Ovary (tissue), 9 donors: Measurements from ENCODE around the gene CYB5RL. TPM values are rescaled to one million over a fixed set of nuclear protein-coding genes. Genes with fewer than 3 reads are reported as not detected.

Experiments
- DNase-seq, 5 donors: peaks; one replicate each; pipeline ENCODE4 v3.0.0-alpha.2; 2019 to 2020
- H3K27ac ChIP-seq, 2 donors: fragments of 200-600 bp; one replicate each; pipeline versions ENCODE4 v1.5.1 to v1.8.0; 2019 to 2022
- H3K27me3 ChIP-seq: fragments of 200-600 bp; one replicate; pipeline ENCODE4 v1.8.0; 2022
- H3K36me3 ChIP-seq: fragments of 200-600 bp; sonication (generic); one replicate; pipeline ENCODE4 v1.5.1; 2019
- H3K4me1 ChIP-seq: one replicate; pipeline ENCODE4 v1.8.1; 2013; ENCODE audit warnings: mild to moderate bottlenecking, moderate library complexity; ENCODE audit not compliant: insufficient read depth
- H3K4me3 ChIP-seq: fragments of 200-600 bp; sonication (generic); one replicate; pipeline ENCODE4 v1.5.1; 2017
- H3K9me3 ChIP-seq, 2 donors: fragments of 200-600 bp in 1 of 2; sonication (generic) in 1 of 2; one replicate each; pipeline versions ENCODE4 v1.5.1 to v1.8.1; 2013 to 2019; ENCODE audit warnings: mild to moderate bottlenecking in 1 of 2, moderate library complexity in 1 of 2
- CTCF ChIP-seq, 3 donors: fragments of 450-650 bp in 2 of 3; fragments of 200-600 bp in 1 of 3; IDR thresholded peaks; one replicate each; pipeline versions ENCODE4 v1.5.1 to v1.8.0; 2016 to 2022; ENCODE audit warnings: antibody characterized with exemption in 3 of 3, mild to moderate bottlenecking in 1 of 3
- EP300 ChIP-seq: sonication (generic); formaldehyde crosslinking; IDR thresholded peaks from one replicate; pipeline ENCODE4 v1.6.1; 2017; ENCODE audit warnings: antibody characterized with exemption
- POLR2A ChIP-seq: fragments of 450-650 bp; IDR thresholded peaks from one replicate; pipeline ENCODE4 v1.6.1; 2017; ENCODE audit warnings: antibody characterized with exemption, mild to moderate bottlenecking, moderate library complexity
- WGBS, 3 donors: extraction: QIAGEN DNeasy Blood & Tissue Kit in 1 of 3; methylation state at CpG; one replicate each; pipeline versions ENCODE4 v1.1.5 to v1.1.7; 2013 to 2017; 5-methylcytosine and 5-hydroxymethylcytosine counted together
- intact Hi-C, 4 donors: fragments of 100-400 bp; cut with DNase I; formaldehyde crosslinking; loops; one replicate each; pipeline versions ENCODE4 v1.11.0 to v1.15.1; 2022 to 2023
- polyA plus RNA-seq, 2 donors: library from polyadenylated mRNA; stranded (reverse); fragments of 200-250 nt in 1 of 2; fragments of 350-450 nt in 1 of 2; fragmentation: Illumina TruSeq in 1 of 2; extraction: RNeasy Lipid Tissue Mini Kit (QIAGEN cat#74804) in 1 of 2; gene quantifications; one replicate each; pipeline ENCODE4 v1.2.3, GENCODE V29; 2013 to 2014
- total RNA-seq, 7 donors: library from RNA; depleted of rRNA in 2 of 7; stranded (reverse); fragments of >200 nt in 2 of 7; fragmentation: NEBNext Ultra II Directional in 3 of 7; extraction: Animal tissue kit (Norgen Biotek cat#: 25700) in 3 of 7; gene quantifications; one replicate each; pipeline versions ENCODE4 v1.1.0 to v1.2.4, GENCODE V29; 2016 to 2023
- donor health status: DM: no; HTN: no; CAD: no; lungs with moderate emphysema.
- donor health status: DM: no; HTN: no; CAD: no.
- donor health status: Bipolar disorder and iron deficiency.
- donor health status: DM: yes; HTN: yes; CAD: no.
- donor health status: DM: no; HTN: no; CAD: no.
- donor health status: DM: yes; HTN: yes; CAD: no.

CYB5RL gene
- total and polyA plus RNA-seq, 9 donors: 2.3 to 9.6 (median 7.4) TPM

DNA sequence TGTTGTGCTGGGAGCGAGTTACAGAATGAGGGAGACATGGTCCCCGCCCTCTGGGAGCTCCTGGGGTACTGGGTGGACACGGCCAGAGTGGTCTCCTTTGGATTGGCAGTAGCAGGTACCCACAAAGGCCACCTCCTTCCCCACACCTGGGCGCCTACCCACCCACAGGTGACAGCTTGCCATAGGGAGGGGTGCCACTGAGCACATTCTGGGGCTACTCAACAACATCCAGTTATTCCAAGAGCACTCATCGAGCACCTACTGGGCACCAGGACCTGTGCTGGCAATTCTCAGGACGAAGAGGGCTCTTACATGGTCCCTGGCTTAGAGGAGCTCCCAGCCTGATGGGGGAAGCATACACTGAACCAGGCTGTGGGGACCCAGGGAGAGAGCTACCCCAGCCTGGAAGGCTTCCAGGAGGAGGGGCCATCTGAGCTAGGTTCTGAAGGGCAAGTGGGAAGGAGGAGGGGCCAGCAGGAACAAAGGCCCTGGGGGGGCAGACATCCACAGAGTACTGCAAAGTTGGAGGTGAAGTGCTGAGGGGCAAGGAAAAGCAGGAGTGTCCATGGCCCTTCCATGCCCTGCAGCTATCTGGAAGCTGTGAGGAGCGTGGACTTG is 22.1 kb upstream of the CYB5RL start:
- Histone ChIP-seq H3K27me3 (no peaks in the 10 kb centered on the region), H3K36me3 (no peaks in the 10 kb centered on the region), H3K4me3 (no peak overlapping the region), H3K4me1 (peaks cover 14% of the 10 kb centered on the region), H3K9me3 (no peaks in the 10 kb centered on the region), H3K27ac (no peak overlapping the region)
- peak in 1 of 5 donors; percentile 23 for DNase-seq
- TF ChIP-seq EP300 (no peak), CTCF (IDR thresholded peaks at IDR 0.05) (no peak), POLR2A (no peak)
- intact Hi-C loops: no loop called here
- 90 to 91% (median 91%) methylated on average over 7 of the region's 7 CpGs for WGBS, 3 donors

DNA sequence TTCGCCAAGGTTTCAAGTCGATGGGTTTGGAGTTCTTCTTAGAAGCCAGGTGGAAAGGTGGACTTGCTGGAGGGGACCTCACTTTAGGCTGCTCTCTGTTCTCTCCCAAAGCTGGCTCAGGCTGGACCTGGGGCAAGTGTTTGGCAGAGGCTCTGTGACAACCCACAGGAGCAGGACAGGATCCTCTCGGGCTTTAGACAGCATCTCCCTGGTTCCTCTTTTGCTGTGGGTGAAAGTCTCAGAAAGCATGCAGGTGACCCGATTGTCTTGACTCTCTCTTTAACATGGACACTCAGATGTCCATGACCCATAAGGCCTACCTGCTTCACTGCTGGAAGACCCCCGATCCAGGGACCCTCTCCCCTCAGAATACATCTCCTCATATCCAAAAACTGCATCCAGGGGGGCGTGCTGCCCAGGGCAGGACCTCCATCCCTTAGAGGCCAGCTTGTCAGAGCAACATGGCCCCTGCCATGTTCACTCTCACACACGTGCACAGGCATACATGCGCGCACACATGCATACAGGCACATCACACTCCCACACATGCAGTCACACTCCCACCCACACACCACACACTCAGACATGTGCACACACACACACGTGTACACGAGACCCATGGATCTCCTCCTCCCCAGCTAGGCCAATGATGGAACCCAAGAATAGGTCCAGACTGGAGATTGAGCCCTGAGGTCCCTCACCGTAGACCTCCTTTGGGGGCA is 21.4 kb upstream of the CYB5RL start:
- Histone ChIP-seq H3K4me1 (peaks cover 14% of the 10 kb centered on the region), H3K4me3 (no peak overlapping the region), H3K9me3 (no peaks in the 10 kb centered on the region), H3K27me3 (no peaks in the 10 kb centered on the region), H3K27ac (no peak overlapping the region), H3K36me3 (no peaks in the 10 kb centered on the region)
- 76 to 90% (median 80%) methylated on average over 12 of the region's 12 CpGs for WGBS, 3 donors
- intact Hi-C loops: no loop called here
- peak in 1 of 5 donors; percentile 23 for DNase-seq
- TF ChIP-seq EP300 (no peak), POLR2A (no peak), CTCF (IDR thresholded peaks at IDR 0.05) (no peak)

DNA sequence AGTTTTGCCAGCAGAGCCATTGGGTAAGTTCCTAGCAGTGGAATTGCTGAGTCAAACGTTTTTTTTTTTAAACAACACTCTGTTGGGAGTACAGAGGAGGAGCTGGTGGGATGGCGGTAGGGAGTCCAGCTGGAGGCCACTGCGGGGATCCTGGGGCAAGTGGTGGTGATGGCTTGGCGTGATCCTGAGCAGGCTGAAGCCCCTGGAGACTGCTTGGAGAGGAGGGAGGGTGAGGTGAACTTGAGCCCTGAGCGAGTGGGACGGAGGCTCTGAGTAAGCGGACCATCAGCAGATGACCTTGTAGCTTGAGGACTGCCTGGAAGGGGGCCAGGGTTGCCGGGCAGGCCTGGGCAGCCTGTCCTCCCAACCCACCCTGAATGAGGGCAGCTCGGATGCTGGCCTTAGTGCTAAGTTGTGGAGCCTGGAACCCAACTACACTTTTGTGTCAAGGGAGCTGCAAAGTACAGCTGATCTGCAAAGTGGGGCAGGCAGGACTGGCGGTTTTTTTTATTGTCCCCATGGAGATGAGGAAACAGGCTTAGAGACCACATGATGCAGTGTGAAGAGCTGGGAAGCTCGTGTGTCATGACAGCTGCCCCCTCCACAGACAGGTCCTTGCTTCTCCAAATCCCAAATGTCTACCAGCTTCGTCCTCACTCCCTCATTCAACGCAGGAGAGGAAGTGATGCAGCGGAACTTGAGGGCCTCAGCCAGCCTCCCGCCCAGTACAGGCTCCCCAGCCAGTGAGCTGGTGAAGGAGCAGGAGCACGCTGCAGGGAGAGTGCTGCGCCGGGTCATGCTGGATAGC is 20.4 kb upstream of the CYB5RL start:
- Histone ChIP-seq H3K27me3 (no peaks in the 10 kb centered on the region), H3K4me1 (peaks cover 14% of the 10 kb centered on the region), H3K36me3 (no peaks in the 10 kb centered on the region), H3K4me3 (no peak overlapping the region), H3K9me3 (no peaks in the 10 kb centered on the region), H3K27ac (peak overlapping the region; percentile 29 to 59)
- no peak for TF ChIP-seq POLR2A
- TF ChIP-seq CTCF (IDR thresholded peaks at IDR 0.05): no peak
- TF ChIP-seq EP300: no peak
- 9 to 17% (median 15%) methylated on average over 18 of the region's 18 CpGs for WGBS, 3 donors
- intact Hi-C loops: no loop called here
- peak; percentile 76 to 84 (median 78) for DNase-seq

DNA sequence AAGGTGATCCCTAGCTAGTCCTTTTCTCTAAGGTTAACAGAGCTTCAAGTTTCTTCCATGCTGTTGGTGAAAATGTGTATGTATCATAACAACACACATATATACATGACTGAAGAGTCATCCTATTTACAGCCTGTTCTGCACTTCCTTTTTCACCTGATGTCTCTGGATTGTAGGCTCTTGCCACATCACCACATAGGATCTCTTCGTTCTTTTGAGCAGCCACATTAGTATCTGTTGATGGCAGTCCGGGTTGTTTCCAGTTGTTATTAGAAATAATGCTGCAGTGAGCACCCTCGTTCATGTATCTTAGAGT is 19.8 kb upstream of the CYB5RL start:
- Histone ChIP-seq H3K27ac (peak overlapping the region; percentile 45 to 59), H3K27me3 (no peaks in the 10 kb centered on the region), H3K36me3 (no peaks in the 10 kb centered on the region), H3K4me1 (peaks cover 14% of the 10 kb centered on the region), H3K9me3 (no peaks in the 10 kb centered on the region), H3K4me3 (no peak overlapping the region)
- TF ChIP-seq EP300 (no peak), CTCF (IDR thresholded peaks at IDR 0.05) (no peak), POLR2A (no peak)
- intact Hi-C loops: loop anchor here in 1 of 4 donors (10.0 kb wide), 1 partner anchor 275 kb away; no protein-coding TSS in a partner anchor
- DNase-seq: no peak
- WGBS, 3 donors: 2 to 26% (median 10%) methylated on average over 3 of the region's 3 CpGs
